SK-N-SH (cell line): ENCODE data around the gene USP28. TPM values are rescaled to one million over a fixed set of nuclear protein-coding genes. Genes with fewer than 3 reads are reported as not detected.

Experiments used
- CTCF ChIA-PET: fragments of 300-600, 350-600 bp; formaldehyde crosslinking; extraction: SDS; loops from one replicate; lab custom pipeline; 2021; lab: Yijun Ruan, JAX
- POLR2A ChIA-PET: fragments of 350-600 bp; sonication (Branson Sonifier 250); formaldehyde crosslinking; extraction: SDS; loops from one replicate; lab custom pipeline; 2020; ENCODE audit warnings: antibody characterized with exemption, inconsistent platforms; lab: Yijun Ruan, JAX
- DNase-seq: peaks from one replicate; pipeline ENCODE4 v3.0.0; 2012
- H2AFZ ChIP-seq: fragments of 200-600 bp; sonication (generic); 2 replicates; pipeline ENCODE4 v1.8.1; 2016; ENCODE audit warnings: antibody characterized with exemption, mild to moderate bottlenecking, low read depth
- H3F3A ChIP-seq: fragments of 200-600 bp; sonication (generic); replicated peaks from 2 replicates; pipeline ENCODE3; 2016; ENCODE audit warnings: antibody characterized with exemption, mild to moderate bottlenecking; ENCODE audit not compliant: insufficient read depth
- H3K27ac ChIP-seq, 2 experiments: fragments of 200-500 bp in 1 of 2; fragments of 200-600 bp in 1 of 2; sonication (Bioruptor generic) in 1 of 2; sonication (generic), shearing (Covaris generic) in 1 of 2; 2 replicates each; pipeline versions ENCODE4 v1.5.1 to v1.6.1; 2014 to 2016; ENCODE audit warnings: low read depth in 2 of 2, inconsistent platforms in 1 of 2, low read length in 1 of 2, mild to moderate bottlenecking in 1 of 2, mixed read lengths in 1 of 2
- H3K27me3 ChIP-seq: fragments of 200-600 bp; sonication (generic), shearing (Covaris generic); 2 replicates; pipeline ENCODE4 v1.6.1; 2016; ENCODE audit warnings: mixed run types; ENCODE audit not compliant: insufficient read depth
- H3K36me3 ChIP-seq, 2 experiments: fragments of 200-500 bp in 1 of 2; fragments of 200-600 bp in 1 of 2; sonication (Bioruptor generic) in 1 of 2; sonication (generic) in 1 of 2; replicated peaks in 1 of 2; 2 replicates each; pipeline versions ENCODE3 to v1.5.1; 2014 to 2016; ENCODE audit warnings: low read length in 1 of 2, mild to moderate bottlenecking in 1 of 2; ENCODE audit not compliant: insufficient read depth in 2 of 2, control insufficient read depth in 1 of 2
- H3K4me1 ChIP-seq, 2 experiments: fragments of 200-500 bp in 1 of 2; fragments of 200-600 bp in 1 of 2; sonication (Bioruptor generic) in 1 of 2; sonication (generic), shearing (Covaris generic) in 1 of 2; 2 replicates each; pipeline versions ENCODE4 v1.5.1 to v1.6.1; 2014 to 2016; ENCODE audit warnings: low read depth in 1 of 2, low read length in 1 of 2, mixed run types in 1 of 2; ENCODE audit not compliant: insufficient read depth in 2 of 2, control insufficient read depth in 1 of 2
- H3K4me2 ChIP-seq: fragments of 200-600 bp; sonication (generic), shearing (Covaris generic); 2 replicates; pipeline ENCODE4 v1.6.1; 2017; ENCODE audit warnings: mixed run types
- H3K4me3 ChIP-seq, 2 experiments: fragments of 200-500 bp in 1 of 2; fragments of 200-600 bp in 1 of 2; sonication (Bioruptor generic) in 1 of 2; sonication (generic), shearing (Covaris generic) in 1 of 2; 2 replicates each; pipeline versions ENCODE4 v1.5.1 to v1.8.1; 2014 to 2016; ENCODE audit warnings: low read depth in 2 of 2, inconsistent platforms in 1 of 2, low read length in 1 of 2, mild to moderate bottlenecking in 1 of 2, mixed read lengths in 1 of 2, moderate library complexity in 1 of 2
- H3K79me2 ChIP-seq: fragments of 200-600 bp; sonication (generic); 2 replicates; pipeline ENCODE4 v1.8.1; 2017; ENCODE audit warnings: mild to moderate bottlenecking; ENCODE audit not compliant: insufficient read depth
- H3K9ac ChIP-seq: fragments of 200-600 bp; sonication (generic); 2 replicates; pipeline ENCODE4 v1.6.1; 2017; ENCODE audit warnings: mixed run types
- H3K9me2 ChIP-seq: fragments of 200-600 bp; sonication (generic); 2 replicates; pipeline ENCODE4 v1.6.1; 2017; ENCODE audit warnings: mixed run types
- H3K9me3 ChIP-seq: fragments of 200-600 bp; sonication (generic); 2 replicates; pipeline ENCODE4 v1.6.1; 2017; ENCODE audit warnings: mixed run types, mild to moderate bottlenecking, moderate library complexity
- H4K20me1 ChIP-seq: fragments of 200-600 bp; sonication (generic); 2 replicates; pipeline ENCODE4 v1.6.1; 2017; ENCODE audit warnings: mild to moderate bottlenecking, mixed run types; ENCODE audit not compliant: insufficient read depth
- EP300 ChIP-seq, 2 experiments: IDR thresholded peaks; 2 replicates each; pipeline versions ENCODE4 v1.4.0 to v1.6.1; 2012; ENCODE audit warnings: borderline replicate concordance in 1 of 2, low read depth in 1 of 2, low read length in 1 of 2
- FOSL2 ChIP-seq: IDR thresholded peaks from 2 replicates; pipeline ENCODE4 v1.4.0; 2012; ENCODE audit warnings: low read depth, mild to moderate bottlenecking, moderate library complexity, borderline replicate concordance
- GABPA ChIP-seq: IDR thresholded peaks from 2 replicates; pipeline ENCODE4 v1.4.0; 2012; ENCODE audit warnings: low read depth, mild to moderate bottlenecking
- IRF3 ChIP-seq: fragments of 150-350 bp; IDR thresholded peaks from 2 replicates; pipeline ENCODE4 v1.6.1; 2016; ENCODE audit warnings: mild to moderate bottlenecking, low read depth, low read length
- JUND ChIP-seq: IDR thresholded peaks from 2 replicates; pipeline ENCODE4 v1.4.0; 2012
- MAX ChIP-seq: IDR thresholded peaks from 2 replicates; pipeline ENCODE4 v1.4.0; 2012; ENCODE audit warnings: low read depth
- MEF2A ChIP-seq: IDR thresholded peaks from 2 replicates; pipeline ENCODE4 v1.4.0; 2012; ENCODE audit warnings: low read depth, borderline replicate concordance
- MXI1 ChIP-seq: IDR thresholded peaks from 2 replicates; pipeline ENCODE4 v1.6.1; 2012; ENCODE audit warnings: mild to moderate bottlenecking, low read depth, low read length, improper control_type of control experiment
- NFIC ChIP-seq: IDR thresholded peaks from 2 replicates; pipeline ENCODE4 v1.4.0; 2012; ENCODE audit warnings: borderline replicate concordance
- PBX3 ChIP-seq: IDR thresholded peaks from 2 replicates; pipeline ENCODE4; 2012
- POLR2AphosphoS5 ChIP-seq: IDR thresholded peaks from 2 replicates; pipeline ENCODE4 v1.6.1; 2012; ENCODE audit warnings: low read depth, low read length
- RAD21 ChIP-seq: IDR thresholded peaks from 2 replicates; pipeline ENCODE4 v1.6.1; 2012; ENCODE audit warnings: mild to moderate bottlenecking, low read length
- RCOR1 ChIP-seq: fragments of 150-350 bp; IDR thresholded peaks from 2 replicates; pipeline ENCODE4 v1.6.1; 2017; ENCODE audit warnings: antibody characterized with exemption, low read length
- RFX5 ChIP-seq: IDR thresholded peaks from 2 replicates; pipeline ENCODE4 v1.6.1; 2012; ENCODE audit warnings: mild to moderate bottlenecking, improper control_type of control experiment, low read length
- RXRA ChIP-seq: IDR thresholded peaks from 2 replicates; pipeline ENCODE4 v1.4.0; 2012; ENCODE audit warnings: low read depth, mild to moderate bottlenecking, borderline replicate concordance
- SIN3A ChIP-seq: IDR thresholded peaks from 2 replicates; pipeline ENCODE4 v1.6.1; 2012; ENCODE audit warnings: low read depth, mild to moderate bottlenecking, low read length, moderate library complexity, borderline replicate concordance
- SMC3 ChIP-seq: IDR thresholded peaks from 2 replicates; pipeline ENCODE4 v1.6.1; 2012; ENCODE audit warnings: low read depth, low read length, improper control_type of control experiment
- TAF1 ChIP-seq: IDR thresholded peaks from 2 replicates; pipeline ENCODE4 v1.6.1; 2012; ENCODE audit warnings: low read depth, mild to moderate bottlenecking, low read length, moderate library complexity, borderline replicate concordance
- TCF12 ChIP-seq: IDR thresholded peaks from 2 replicates; pipeline ENCODE4 v1.4.0; 2012
- TEAD4 ChIP-seq: IDR thresholded peaks from 2 replicates; pipeline ENCODE4 v1.4.0; 2012; ENCODE audit warnings: mild to moderate bottlenecking, borderline replicate concordance; ENCODE audit not compliant: insufficient read depth
- YY1 ChIP-seq: IDR thresholded peaks from 2 replicates; pipeline ENCODE4 v1.4.0; 2012; ENCODE audit warnings: low read depth, mild to moderate bottlenecking
- WGBS: methylation state at CpG from one replicate; pipeline ENCODE4 v1.1.6; 2017; ENCODE audit warnings: low lambda C conversion rate; 5-methylcytosine and 5-hydroxymethylcytosine counted together
- polyA plus RNA-seq, 3 experiments: library from polyadenylated mRNA; depleted of rRNA; stranded (reverse); fragments of >200 nt; gene quantifications; 2 replicates each; pipeline ENCODE4 v1.2.3, GENCODE V29; 2012

The USP28 gene
- polyA plus RNA-seq, 1 of the 3 experiments (the other 2 are of a cell fraction): 20.0 TPM

DNA sequence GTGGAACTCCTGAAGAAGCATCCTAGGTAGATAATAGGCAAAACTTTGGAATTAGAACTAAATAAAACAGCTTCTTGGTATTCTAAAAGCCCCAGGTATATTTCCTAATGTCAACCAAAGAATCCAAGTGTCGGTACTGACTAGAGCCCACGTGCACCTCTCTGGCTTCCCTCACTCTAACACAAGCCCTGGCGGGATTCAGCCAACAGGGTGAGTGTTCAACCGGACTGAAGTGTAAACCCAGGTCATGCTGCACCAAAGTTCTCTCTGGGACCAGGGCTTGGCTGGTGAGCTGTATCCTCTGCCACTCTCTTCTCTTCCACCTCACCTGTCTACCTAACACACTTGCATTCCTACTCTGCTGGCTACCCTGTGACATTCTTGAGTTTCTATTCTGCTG lies 40.1 kb downstream of the USP28 start:
- CTCF ChIA-PET: interaction anchor here (0.7 kb wide), 1 partner anchor 426 kb away, joined by 3 read pairs; no protein-coding TSS in a partner anchor
- 96% methylated on average over 4 of the region's 4 CpGs for WGBS

GRCh38 chr11:113833151-113833550 lies 42.2 kb downstream of the USP28 start:
- H3K4me1 ChIP-seq: no peaks in the 10 kb centered on the region
- H3K36me3 ChIP-seq: peaks cover 23 to 37% of the 10 kb centered on the region in 2 experiments
- no peaks in the 10 kb centered on the region for H3K9me3 ChIP-seq
- H3K79me2 ChIP-seq: no peaks in the 10 kb centered on the region
- no peak overlapping the region for H3K9ac ChIP-seq
- H3K9me2 ChIP-seq: no peaks in the 10 kb centered on the region
- no peaks in the 10 kb centered on the region for H4K20me1 ChIP-seq
- no peak overlapping the region for H3K4me3 ChIP-seq
- no peak overlapping the region for H2AFZ ChIP-seq
- H3K27ac ChIP-seq: no peak overlapping the region
- POLR2A ChIA-PET: no interaction called here
- DNase-seq: no peak
- no peaks in the 10 kb centered on the region for H3K27me3 ChIP-seq
- TF ChIP-seq EP300 (IDR thresholded peaks at IDR 0.05; ENCODE audit: borderline replicate concordance in 1 of 2, low read depth in 1 of 2, low read length in 1 of 2): no peak
- TF ChIP-seq YY1: no peak
- no peak for TF ChIP-seq MAX
- no peak for TF ChIP-seq TCF12
- no peak for TF ChIP-seq SMC3
- no peak for TF ChIP-seq RAD21
- TF ChIP-seq TAF1: no peak
- TF ChIP-seq FOSL2: no peak
- no peak for TF ChIP-seq IRF3
- no peaks in the 10 kb centered on the region for H3F3A ChIP-seq
- H3K4me2 ChIP-seq: no peak overlapping the region
- WGBS: 91% methylated on average over 8 of the region's 8 CpGs
- CTCF ChIA-PET: interaction anchor here (1.3 to 1.7 kb wide), 3 partner anchors 9 to 63 kb away, joined by 3 to 8 read pairs (median 4); no protein-coding TSS in a partner anchor

More for the DNA sequence above, 40.1 kb downstream of the USP28 start:
- no peak overlapping the region for H3K4me3 ChIP-seq
- TF ChIP-seq TEAD4: no peak
- TF ChIP-seq SMC3: no peak
- no peaks in the 10 kb centered on the region for H3K27me3 ChIP-seq
- no peak overlapping the region for H3K4me2 ChIP-seq
- no peaks in the 10 kb centered on the region for H3K4me1 ChIP-seq
- H3K36me3 ChIP-seq: peaks cover 24 to 31% of the 10 kb centered on the region in 2 experiments
- POLR2A ChIA-PET: no interaction called here
- no peak overlapping the region for H2AFZ ChIP-seq
- H3F3A ChIP-seq: no peaks in the 10 kb centered on the region
- no peaks in the 10 kb centered on the region for H3K9me2 ChIP-seq
- H3K9ac ChIP-seq: no peak overlapping the region
- no peaks in the 10 kb centered on the region for H3K9me3 ChIP-seq
- H4K20me1 ChIP-seq: no peaks in the 10 kb centered on the region
- no peak for DNase-seq
- no peak overlapping the region for H3K27ac ChIP-seq
- no peaks in the 10 kb centered on the region for H3K79me2 ChIP-seq

- peaks cover 23 to 45% of the 10 kb centered on the region in 2 experiments for H3K36me3 ChIP-seq
- CTCF ChIA-PET: interaction anchor here (1.3 kb wide), 1 partner anchor 35 kb away, joined by 3 read pairs; no protein-coding TSS in a partner anchor
- H3K4me2 ChIP-seq: no peak overlapping the region
- H3K79me2 ChIP-seq: no peaks in the 10 kb centered on the region
- H3F3A ChIP-seq: no peaks in the 10 kb centered on the region
- no peaks in the 10 kb centered on the region for H3K4me1 ChIP-seq
- no peaks in the 10 kb centered on the region for H3K27me3 ChIP-seq
- H3K9me2 ChIP-seq: no peaks in the 10 kb centered on the region
- DNase-seq: no peak
- no peak overlapping the region for H3K9ac ChIP-seq
- H3K27ac ChIP-seq: no peak overlapping the region
- POLR2A ChIA-PET: no interaction called here
- H4K20me1 ChIP-seq: no peaks in the 10 kb centered on the region
- no peaks in the 10 kb centered on the region for H3K9me3 ChIP-seq
- WGBS: 97% methylated on average over 4 of the region's 4 CpGs
- no peak overlapping the region for H3K4me3 ChIP-seq
- TF ChIP-seq FOSL2: no peak
- TF ChIP-seq RFX5: no peak
- no peak for TF ChIP-seq RXRA
- no peak for TF ChIP-seq EP300 (IDR thresholded peaks at IDR 0.05; ENCODE audit: borderline replicate concordance in 1 of 2, low read depth in 1 of 2, low read length in 1 of 2)
- TF ChIP-seq POLR2AphosphoS5: no peak
- no peak for TF ChIP-seq MAX
- TF ChIP-seq NFIC: no peak
- no peak for TF ChIP-seq MEF2A
- TF ChIP-seq SIN3A: no peak
- TF ChIP-seq SMC3: no peak
- no peak for TF ChIP-seq MXI1
- no peak for TF ChIP-seq RCOR1
- TF ChIP-seq JUND: no peak
- no peak for TF ChIP-seq YY1
- TF ChIP-seq PBX3: no peak
- TF ChIP-seq GABPA: no peak
- no peak for TF ChIP-seq RAD21
- H2AFZ ChIP-seq: no peak overlapping the region
Measured at GRCh38 chr11:113831314-113831713, 44.1 kb downstream of the USP28 start.
